ENCODE measurements around the gene HELZ2. TPM values are rescaled to one million over a fixed set of nuclear protein-coding genes. Genes with fewer than 3 reads are reported as not detected.

The HELZ2 gene
- total RNA-seq, 1 donor from 2014 or later, result 29.0 TPM

GRCh38 chr20:63577317-63577894, 3.4 kb upstream of the HELZ2 start:
- Mint-ChIP-seq H3K27ac (ENCODE audit: unreplicated experiment) (no peak overlapping the region), H3K4me3 (ENCODE audit: unreplicated experiment) (no peak overlapping the region), H3K9me3 (ENCODE audit: unreplicated experiment) (no peaks in the 10 kb centered on the region), H3K4me1 (ENCODE audit: unreplicated experiment) (peaks cover 15% of the 10 kb centered on the region), H3K27me3 (ENCODE audit: unreplicated experiment) (no peaks in the 10 kb centered on the region), H3K36me3 (ENCODE audit: unreplicated experiment) (no peaks in the 10 kb centered on the region)
- no peak for TF ChIP-seq CTCF (IDR thresholded peaks at IDR 0.05)
- DNase-seq (ENCODE audit: extremely low spot score, unreplicated experiment), result no peak

GRCh38 chr20:63576311-63576710, 2.3 kb upstream of the HELZ2 start:
- H3K27me3 Mint-ChIP-seq (ENCODE audit: unreplicated experiment), result no peaks in the 10 kb centered on the region
- no peak overlapping the region for H3K4me3 Mint-ChIP-seq (ENCODE audit: unreplicated experiment)
- no peak overlapping the region for H3K27ac Mint-ChIP-seq (ENCODE audit: unreplicated experiment)
- peaks cover 15% of the 10 kb centered on the region for H3K4me1 Mint-ChIP-seq (ENCODE audit: unreplicated experiment)
- no peaks in the 10 kb centered on the region for H3K36me3 Mint-ChIP-seq (ENCODE audit: unreplicated experiment)
- H3K9me3 Mint-ChIP-seq (ENCODE audit: unreplicated experiment), result no peaks in the 10 kb centered on the region
- TF ChIP-seq CTCF (IDR thresholded peaks at IDR 0.05), result no peak
- DNase-seq (ENCODE audit: extremely low spot score, unreplicated experiment), result no peak

GRCh38 chr20:63574829-63575743, 1.0 kb upstream of the HELZ2 start:
- peak overlapping the region; percentile 62 for H3K27ac Mint-ChIP-seq (ENCODE audit: unreplicated experiment)
- peaks cover 15% of the 10 kb centered on the region for H3K4me1 Mint-ChIP-seq (ENCODE audit: unreplicated experiment)
- DNase-seq (ENCODE audit: extremely low spot score, unreplicated experiment), result no peak
- no peak for TF ChIP-seq CTCF (IDR thresholded peaks at IDR 0.05)
- no peaks in the 10 kb centered on the region for H3K9me3 Mint-ChIP-seq (ENCODE audit: unreplicated experiment)
- H3K4me3 Mint-ChIP-seq (ENCODE audit: unreplicated experiment), result peak overlapping the region; percentile 35
- H3K36me3 Mint-ChIP-seq (ENCODE audit: unreplicated experiment), result no peaks in the 10 kb centered on the region
- no peaks in the 10 kb centered on the region for H3K27me3 Mint-ChIP-seq (ENCODE audit: unreplicated experiment)

- no peaks in the 10 kb centered on the region for H3K36me3 Mint-ChIP-seq (ENCODE audit: unreplicated experiment)
- H3K4me1 Mint-ChIP-seq (ENCODE audit: unreplicated experiment), result peaks cover 15% of the 10 kb centered on the region
- TF ChIP-seq CTCF (IDR thresholded peaks at IDR 0.05), result no peak
- H3K4me3 Mint-ChIP-seq (ENCODE audit: unreplicated experiment), result peak overlapping the region; percentile 76
- no peak for DNase-seq (ENCODE audit: extremely low spot score, unreplicated experiment)
- H3K27ac Mint-ChIP-seq (ENCODE audit: unreplicated experiment), result peak overlapping the region; percentile 57
- H3K27me3 Mint-ChIP-seq (ENCODE audit: unreplicated experiment), result no peaks in the 10 kb centered on the region
- H3K9me3 Mint-ChIP-seq (ENCODE audit: unreplicated experiment), result no peaks in the 10 kb centered on the region
These were observed 350 bp downstream of the HELZ2 start for GRCh38 chr20:63573647-63574131.

All from osteocyte (in vitro differentiated cells).